B cell (primary cell): ENCODE measurements around the gene RAB8B. TPM values are rescaled to one million over a fixed set of nuclear protein-coding genes. Genes with fewer than 3 reads are reported as not detected.

Experiments
- ATAC-seq: fragments of 200-7000 bp; cut with Tn5 transposase; one replicate; pipeline ENCODE4 v1.10.0; 2021; ENCODE audit warnings: low read depth, mild to moderate bottlenecking, moderate number of reproducible peaks, moderate library complexity
- CTCF ChIA-PET: fragments of 350-600 bp; sonication (Branson Sonifier 250); formaldehyde crosslinking; loops from one replicate; lab custom pipeline; 2021; ENCODE audit warnings: antibody characterized with exemption, inconsistent platforms; lab: Charles Lee
- POLR2A ChIA-PET: fragments of 350-600 bp; sonication (Branson Sonifier 250); formaldehyde crosslinking; loops from one replicate; lab custom pipeline; 2021; ENCODE audit warnings: antibody characterized with exemption; lab: Charles Lee
- DNase-seq: peaks from one replicate; pipeline ENCODE4 v3.0.0; 2013
- H2AFZ ChIP-seq: 2 replicates; pipeline ENCODE4 v1.6.1; 2012; ENCODE audit warnings: mild to moderate bottlenecking, low read depth, low read length; ENCODE audit not compliant: insufficient read depth, poor library complexity, severe bottlenecking
- H3K27ac ChIP-seq, 2 donors: 1 replicate in 1 of 2; 2 replicates in 1 of 2; pipeline ENCODE4 v1.5.1; 2012 to 2013; ENCODE audit warnings: low read length in 2 of 2, mild to moderate bottlenecking in 2 of 2, moderate library complexity in 1 of 2
- H3K27me3 ChIP-seq, 4 experiments: fragments of 200-600 bp in 1 of 4; sonication (generic) in 1 of 4; replicated peaks in 1 of 4; 1 replicate in 2 of 4; 2 replicates in 2 of 4; pipeline versions ENCODE4 v1.6.1 to v1.7.0; 2013 to 2016; ENCODE audit warnings: low read length in 3 of 4, mild to moderate bottlenecking in 2 of 4, mixed read lengths in 1 of 4, moderate library complexity in 1 of 4; ENCODE audit not compliant: insufficient read depth in 4 of 4, control insufficient read depth in 3 of 4; ENCODE audit errors: control extremely low read depth in 1 of 4
- H3K36me3 ChIP-seq, 2 experiments: replicated peaks in 1 of 2; 1 replicate in 1 of 2; 2 replicates in 1 of 2; pipeline versions ENCODE4 v1.6.1 to v1.7.1; 2013; ENCODE audit warnings: low read length in 1 of 2; ENCODE audit not compliant: insufficient read depth in 2 of 2, control insufficient read depth in 1 of 2; ENCODE audit errors: control extremely low read depth in 1 of 2, extremely low read depth in 1 of 2
- H3K4me1 ChIP-seq, 2 donors: fragments of 200-600 bp in 1 of 2; sonication (generic) in 1 of 2; 1 replicate in 1 of 2; 2 replicates in 1 of 2; pipeline versions ENCODE4 v1.5.1 to v1.6.1; 2013 to 2017; ENCODE audit warnings: low read length in 2 of 2; ENCODE audit not compliant: control insufficient read depth in 2 of 2, insufficient read depth in 2 of 2
- H3K4me2 ChIP-seq: replicated peaks from 2 replicates; pipeline ENCODE3; 2012; ENCODE audit warnings: mild to moderate bottlenecking, low read depth, low read length; ENCODE audit not compliant: poor library complexity, severe bottlenecking
- H3K4me3 ChIP-seq, 5 experiments: fragments of 200-600 bp in 1 of 5; sonication (generic) in 1 of 5; 1 replicate in 3 of 5; 2 replicates in 2 of 5; pipeline versions ENCODE4 v1.5.1 to v1.7.0; 2011 to 2016; ENCODE audit warnings: low read length in 4 of 5, mild to moderate bottlenecking in 4 of 5, low read depth in 2 of 5, control low read depth in 1 of 5, moderate library complexity in 1 of 5; ENCODE audit not compliant: insufficient read depth in 1 of 5; ENCODE audit errors: control extremely low read depth in 1 of 5, extremely low read depth in 1 of 5
- H3K79me2 ChIP-seq: fragments of 200-600 bp; sonication (generic); one replicate; pipeline ENCODE4 v1.6.0; 2016; ENCODE audit warnings: low read length; ENCODE audit not compliant: control insufficient read depth, insufficient read depth
- H3K9ac ChIP-seq: fragments of 200-600 bp; sonication (generic); 2 replicates; pipeline ENCODE4 v1.6.1; 2017; ENCODE audit warnings: mild to moderate bottlenecking, low read length, moderate library complexity
- H3K9me3 ChIP-seq, 3 donors: one replicate each; pipeline versions ENCODE4 v1.6.1 to v1.7.1; 2013; ENCODE audit warnings: low read length in 2 of 3; ENCODE audit not compliant: control insufficient read depth in 2 of 3, insufficient read depth in 1 of 3; ENCODE audit errors: control extremely low read depth in 1 of 3
- H4K20me1 ChIP-seq: 2 replicates; pipeline ENCODE4 v1.6.0; 2012; ENCODE audit warnings: mild to moderate bottlenecking, low read length; ENCODE audit not compliant: insufficient read depth, control insufficient read depth, poor library complexity, severe bottlenecking
- H3K27ac Mint-ChIP-seq: one replicate; pipeline ENCODE4 v1.8.0; 2021; ENCODE audit warnings: mixed read lengths
- H3K27me3 Mint-ChIP-seq: one replicate; pipeline ENCODE4 v1.8.0; 2021; ENCODE audit warnings: mixed read lengths
- H3K4me1 Mint-ChIP-seq: one replicate; pipeline ENCODE4 v1.8.0; 2021; ENCODE audit warnings: mixed read lengths
- H3K4me3 Mint-ChIP-seq: one replicate; pipeline ENCODE4 v1.8.0; 2021; ENCODE audit warnings: mixed read lengths
- H3K9me3 Mint-ChIP-seq: one replicate; pipeline ENCODE4 v1.8.0; 2022; ENCODE audit warnings: mixed read lengths; ENCODE audit not compliant: insufficient read depth
- CTCF ChIP-seq: fragments of 200-600 bp; IDR thresholded peaks from one replicate; pipeline ENCODE4 v1.8.0; 2022; ENCODE audit warnings: antibody characterized with exemption, mild to moderate bottlenecking
- EZH2 ChIP-seq: IDR thresholded peaks from 2 replicates; pipeline ENCODE4 v1.6.1; 2012; ENCODE audit warnings: borderline replicate concordance, low read depth, mild to moderate bottlenecking, moderate library complexity, low read length; ENCODE audit not compliant: insufficient read depth, poor library complexity, severe bottlenecking
- WGBS: methylation state at CpG from one replicate; pipeline ENCODE4 v1.1.5; 2013; ENCODE audit warnings: missing lambda C conversion rate; ENCODE audit not compliant: insufficient coverage; 5-methylcytosine and 5-hydroxymethylcytosine counted together
- intact Hi-C: fragments of 100-400 bp; cut with micrococcal nuclease; formaldehyde crosslinking; loops from one replicate; pipeline ENCODE4 v1.10.0; 2022
- polyA plus RNA-seq: library from polyadenylated mRNA; depleted of rRNA; stranded (reverse); fragments of >200 nt; gene quantifications from 2 replicates; pipeline ENCODE4 v1.2.3, GENCODE V29; 2012
- total RNA-seq, 2 donors: library from RNA; stranded (reverse); fragments of 120-200 nt in 1 of 2; gene quantifications; 1 replicate in 1 of 2; 2 replicates in 1 of 2; pipeline versions ENCODE4 v1.2.3 to v1.2.4, GENCODE V29; 2013 to 2022

Gene RAB8B
- total and polyA plus RNA-seq, 2 donors (not counting 1 experiment from before 2014, with no cell fraction given), result 9.6 to 61.3 TPM

GRCh38 chr15:63194880-63195568 is 5.6 kb downstream of the RAB8B start:
- TF ChIP-seq CTCF, result no peak
- TF ChIP-seq EZH2, result no peak
- intact Hi-C loops, result loop anchor here (1.0 to 5.0 kb wide), 4 partner anchors 8 to 282 kb away; no protein-coding TSS in a partner anchor
- CTCF ChIA-PET, result interaction anchor here (0.8 to 3.8 kb wide), 5 partner anchors 8 to 958 kb away, joined by 3 to 22 read pairs (median 3); partner anchors contain the start of gene APH1B
- Histone ChIP-seq H2AFZ (no peak overlapping the region), H3K27me3 (no peaks in the 10 kb centered on the region), H3K4me2 (peak overlapping the region; percentile 93), H3K4me3 (no peak overlapping the region), H3K9me3 (no peaks in the 10 kb centered on the region), H3K27ac (peak overlapping the region; percentile 22 to 92), H3K9ac (no peak overlapping the region), H3K36me3 (peaks cover 3 to 7% of the 10 kb centered on the region in 2 experiments), H3K79me2 (peaks cover 98% of the 10 kb centered on the region), H4K20me1 (peaks cover 28% of the 10 kb centered on the region), H3K4me1 (peaks cover 63 to 66% of the 10 kb centered on the region in 2 donors)
- DNase-seq, result no peak
- Mint-ChIP-seq H3K9me3 (no peaks in the 10 kb centered on the region), H3K27me3 (no peaks in the 10 kb centered on the region), H3K4me1 (peaks cover 85% of the 10 kb centered on the region), H3K27ac (peak overlapping the region; percentile 84), H3K4me3 (peak overlapping the region; percentile 70)
- ATAC-seq, result no peak
- 75% methylated on average over 1 of the region's 4 CpGs for WGBS
- POLR2A ChIA-PET, result interaction anchor here (1.4 kb wide), 1 partner anchor 9 kb away, joined by 4 read pairs; no protein-coding TSS in a partner anchor

GRCh38 chr15:63195569-63196015 is 6.2 kb downstream of the RAB8B start:
- H3K4me3 Mint-ChIP-seq, result peak overlapping the region; percentile 61
- H3K4me1 Mint-ChIP-seq, result peaks cover 84% of the 10 kb centered on the region
- Histone ChIP-seq H2AFZ (no peak overlapping the region), H3K4me2 (peak overlapping the region; percentile 93), H4K20me1 (peaks cover 34% of the 10 kb centered on the region), H3K4me1 (peaks cover 61 to 65% of the 10 kb centered on the region in 2 donors), H3K36me3 (peaks cover 4 to 7% of the 10 kb centered on the region in 2 experiments), H3K27ac (peak overlapping the region; percentile 22 to 92), H3K4me3 (no peak overlapping the region), H3K79me2 (peaks cover 98% of the 10 kb centered on the region), H3K9me3 (no peaks in the 10 kb centered on the region), H3K9ac (no peak overlapping the region), H3K27me3 (no peaks in the 10 kb centered on the region)
- TF ChIP-seq EZH2, result no peak
- ChIA-PET POLR2A (interaction anchor here (1.1 kb wide), 1 partner anchor 12 kb away, joined by 3 read pairs; no protein-coding TSS in a partner anchor), CTCF (interaction anchor here (0.8 to 3.8 kb wide), 3 partner anchors 9 to 958 kb away, joined by 3 to 22 read pairs (median 3); no protein-coding TSS in a partner anchor)
- 46% methylated on average over 3 of the region's 3 CpGs for WGBS
- peak; percentile 44 for DNase-seq
- H3K9me3 Mint-ChIP-seq, result no peaks in the 10 kb centered on the region
- intact Hi-C loops, result loop anchor here (2.0 kb wide), 1 partner anchor 17 kb away; no protein-coding TSS in a partner anchor
- no peak for ATAC-seq
- H3K27me3 Mint-ChIP-seq, result no peaks in the 10 kb centered on the region
- peak overlapping the region; percentile 84 for H3K27ac Mint-ChIP-seq
